GM18499 (cell line): ENCODE data around the gene MSH5.

Source experiments
- ATAC-seq: cut with Tn5 transposase; IDR thresholded peaks from one replicate; pipeline ENCODE4 v1.9.1; 2021; ENCODE audit warnings: moderate number of reproducible peaks; ENCODE audit not compliant: insufficient read depth, unreplicated experiment

The MSH5 gene

DNA sequence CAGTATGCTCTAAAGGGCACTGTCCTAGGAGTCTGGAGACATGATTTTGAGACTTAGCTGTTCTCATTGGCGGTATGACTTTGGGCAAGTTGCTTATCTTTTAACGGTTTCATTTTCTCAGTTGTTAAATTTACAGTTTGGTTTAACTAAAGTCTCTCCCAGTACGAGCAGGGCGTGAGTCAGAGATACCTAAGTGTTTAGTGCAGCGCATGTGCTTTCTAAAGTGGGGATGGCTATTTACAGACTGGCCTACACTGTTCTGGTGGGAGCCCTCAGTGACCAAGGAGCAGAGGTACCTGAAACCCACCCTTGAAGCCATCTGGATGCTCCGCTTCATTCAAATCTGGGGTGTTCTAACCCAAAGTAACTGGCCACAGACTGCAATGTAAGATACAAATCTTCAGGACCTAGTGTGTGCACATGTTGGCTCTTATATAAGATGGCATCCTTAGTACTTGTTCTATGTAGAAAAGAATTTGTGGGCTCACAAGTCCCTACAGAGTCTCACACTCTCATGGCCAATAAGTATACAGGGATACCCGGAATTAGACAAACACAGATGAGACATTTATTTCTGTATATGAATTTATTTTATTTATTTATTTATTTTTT, 10.7 kb downstream of the MSH5 start:
- no peak for ATAC-seq

DNA sequence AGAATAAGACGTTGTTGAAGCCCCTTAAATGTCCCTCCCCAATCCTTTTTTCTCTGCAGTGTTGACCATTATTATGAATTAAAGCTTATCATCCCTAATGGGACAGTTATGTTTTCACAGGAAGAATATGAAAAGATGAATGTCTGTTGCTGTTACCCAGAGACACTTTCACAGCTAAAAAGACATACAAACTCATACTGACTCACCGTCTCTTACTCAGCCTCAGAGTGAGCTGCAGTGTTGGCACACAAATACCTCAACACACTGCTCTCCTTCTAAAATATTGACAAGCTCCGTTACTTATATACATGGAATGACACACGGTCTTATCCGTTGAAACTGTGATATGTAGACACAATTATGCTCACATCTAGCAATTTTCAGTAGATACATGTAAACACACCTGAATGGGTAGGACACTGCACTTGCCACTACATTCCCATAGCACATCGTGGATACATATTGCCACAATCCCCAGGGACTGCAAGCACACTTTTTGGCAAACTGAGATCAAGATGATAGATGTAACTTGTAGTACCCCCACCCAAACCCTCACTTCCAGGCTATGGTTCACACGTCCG, 13.0 kb downstream of the MSH5 start:
- ATAC-seq, result no peak

DNA sequence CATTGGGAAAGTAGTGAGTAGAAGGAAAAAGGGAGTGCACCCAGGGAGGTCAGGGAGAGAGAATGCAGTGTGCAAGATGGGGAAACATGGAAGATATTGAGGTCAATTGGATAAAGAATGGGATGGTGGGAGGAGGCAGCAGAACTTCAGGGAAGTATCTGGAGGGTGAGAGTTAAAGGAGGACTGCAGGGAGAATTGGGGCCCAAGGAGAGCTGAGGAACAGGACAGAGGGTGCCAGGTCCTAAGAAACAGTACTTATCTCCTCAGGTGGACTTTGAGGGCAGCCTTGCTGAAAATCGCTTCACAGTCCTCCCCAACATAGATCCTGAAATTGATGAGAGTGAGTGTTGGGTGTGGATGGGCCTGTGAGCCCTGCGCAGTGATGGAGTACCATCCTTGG, 18.5 kb downstream of the MSH5 start:
- no peak for ATAC-seq

DNA sequence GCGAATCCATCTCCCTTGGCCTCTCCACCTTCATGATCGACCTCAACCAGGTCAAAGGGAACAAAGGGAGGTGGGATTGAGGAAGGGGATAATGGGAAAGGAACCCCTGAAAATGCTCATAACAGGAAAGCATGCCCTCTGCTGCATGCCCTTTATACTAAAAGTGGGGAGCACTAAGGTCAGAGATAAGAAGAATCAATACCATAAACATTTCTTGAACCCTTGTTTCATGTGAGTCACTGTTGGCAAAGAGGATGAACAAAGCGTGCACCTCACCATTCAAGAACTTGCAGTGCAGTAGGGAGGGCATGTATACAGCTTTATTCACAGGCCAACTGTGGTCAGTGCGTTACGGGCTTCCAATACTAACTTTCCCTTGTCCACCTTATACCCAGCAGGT, 21.0 kb downstream of the MSH5 start:
- no peak for ATAC-seq

DNA sequence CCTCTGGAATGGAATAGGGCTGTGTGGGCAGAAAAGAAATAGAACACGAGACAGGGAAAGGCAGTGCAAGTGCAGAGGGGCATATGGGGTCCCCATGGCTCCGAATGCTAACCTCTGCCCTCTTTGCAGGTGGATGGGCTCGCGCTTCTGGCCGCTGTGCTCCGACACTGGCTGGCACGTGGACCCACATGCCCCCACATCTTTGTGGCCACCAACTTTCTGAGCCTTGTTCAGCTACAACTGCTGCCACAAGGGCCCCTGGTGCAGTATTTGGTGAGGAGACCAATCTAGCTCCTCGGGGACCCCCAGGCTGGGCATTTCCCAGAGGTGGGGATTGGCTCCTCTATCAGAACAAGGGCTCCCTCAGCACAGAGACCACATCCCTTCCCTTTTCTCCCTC, 21.5 kb downstream of the MSH5 start:
- no peak for ATAC-seq

DNA sequence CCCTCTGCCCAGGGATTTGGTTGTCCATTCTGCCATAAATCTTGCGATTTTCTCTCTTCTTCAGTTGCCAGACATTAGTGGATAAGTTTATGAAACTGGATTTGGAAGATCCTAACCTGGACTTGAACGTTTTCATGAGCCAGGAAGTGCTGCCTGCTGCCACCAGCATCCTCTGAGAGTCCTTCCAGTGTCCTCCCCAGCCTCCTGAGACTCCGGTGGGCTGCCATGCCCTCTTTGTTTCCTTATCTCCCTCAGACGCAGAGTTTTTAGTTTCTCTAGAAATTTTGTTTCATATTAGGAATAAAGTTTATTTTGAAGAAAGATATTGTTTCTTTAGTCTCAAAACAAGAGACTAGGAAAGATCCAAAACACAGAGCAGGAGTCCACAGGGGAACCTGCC, 22.6 kb downstream of the MSH5 start, which contains the start of gene SAPCD1:
SAPCD1 (plus strand) TSS at position 301 of the 400 bp plus-strand sequence. CDS start 399 bp downstream, outside the sequence.
- ATAC-seq, result no peak

DNA sequence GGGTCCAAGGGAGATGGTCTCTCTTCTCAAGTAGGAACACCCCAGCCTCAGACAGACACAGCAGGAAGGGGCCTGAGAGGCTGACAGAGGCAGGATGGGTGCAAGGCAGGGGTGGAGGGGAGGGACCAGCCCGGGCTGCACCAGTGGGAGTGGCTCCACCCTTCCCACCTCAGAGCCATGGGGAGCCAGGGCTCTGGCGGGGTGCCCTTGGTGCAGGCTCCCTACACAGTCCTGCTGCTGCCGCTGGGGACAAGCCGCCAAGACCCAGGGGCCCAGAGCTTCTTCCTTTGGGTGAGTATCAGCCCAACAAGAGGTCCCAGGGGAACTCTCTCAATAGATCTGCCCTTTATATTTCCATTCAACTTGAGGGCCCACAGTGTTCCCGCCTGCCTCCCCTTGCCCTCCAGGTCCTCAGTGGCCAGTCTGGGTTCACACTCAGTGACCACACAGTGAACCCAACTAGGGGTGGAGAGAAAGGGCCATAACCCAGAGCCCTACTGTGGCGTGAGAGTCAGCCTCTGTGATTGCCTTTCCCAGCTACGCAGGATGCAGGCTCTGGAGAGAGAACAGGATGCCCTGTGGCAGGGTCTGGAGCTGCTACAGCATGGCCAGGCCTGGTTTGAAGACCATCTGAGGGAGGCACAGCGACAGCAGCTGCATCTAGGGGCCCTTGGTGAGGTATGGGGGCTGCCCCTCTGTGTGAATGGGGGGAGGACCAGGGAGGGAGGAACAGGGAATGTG, 23.2 kb downstream of the MSH5 start:
- no peak for ATAC-seq

DNA sequence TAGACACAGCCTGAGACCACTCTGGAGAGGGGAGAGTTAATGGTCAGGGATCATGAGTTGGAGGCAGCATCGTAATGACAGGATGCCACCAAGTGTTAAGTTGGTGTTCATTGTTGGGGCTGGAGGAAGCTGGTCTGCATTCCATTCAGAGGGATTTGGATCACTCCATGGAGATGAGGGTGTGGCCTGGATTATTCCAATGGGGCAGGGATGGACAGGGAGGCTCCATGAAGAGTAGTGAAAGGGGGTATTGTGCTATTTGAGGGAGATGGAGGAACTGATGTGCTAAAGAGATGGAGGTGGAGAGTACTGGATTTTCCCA, 23.8 kb downstream of the MSH5 start:
- ATAC-seq, result no peak

DNA sequence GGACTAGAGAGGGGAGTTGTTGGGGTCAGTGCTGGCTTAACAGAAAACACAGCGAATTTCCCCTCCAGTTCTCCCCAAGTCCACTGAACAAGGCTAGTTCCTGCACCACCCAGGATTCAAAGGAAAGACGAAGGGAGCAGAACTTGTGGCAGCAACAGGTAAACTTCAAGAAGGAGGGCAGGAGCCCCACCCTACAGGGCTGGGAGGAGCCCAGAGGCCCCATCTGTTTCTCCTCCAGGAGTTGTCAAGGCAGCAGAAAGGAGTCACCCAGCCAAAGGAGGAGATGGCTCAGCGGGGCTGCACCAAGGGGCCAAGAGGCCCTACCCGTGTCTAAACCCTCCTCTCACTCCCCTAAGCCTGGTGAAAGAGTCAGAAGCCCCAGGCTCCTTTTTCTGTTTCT, 24.4 kb downstream of the MSH5 start:
- no peak for ATAC-seq

DNA sequence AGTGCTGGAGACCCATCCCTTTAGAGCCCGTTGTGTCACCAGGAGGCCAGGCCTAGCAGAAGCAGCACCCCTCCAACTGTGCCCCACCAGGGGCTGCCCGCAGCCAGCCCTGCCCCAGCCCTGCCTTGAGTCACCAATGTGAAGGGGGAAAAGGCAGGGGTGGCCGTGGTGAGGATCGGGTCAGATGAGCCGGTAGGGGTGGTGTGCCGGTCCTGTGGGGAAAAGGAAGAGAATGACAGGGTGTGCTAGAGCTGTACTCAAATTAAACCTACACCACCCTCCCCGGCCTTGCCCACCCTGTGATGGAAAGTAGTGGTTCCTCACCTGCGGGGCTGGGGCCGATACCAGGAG, 25.7 kb downstream of the MSH5 start:
- ATAC-seq, result no peak

DNA sequence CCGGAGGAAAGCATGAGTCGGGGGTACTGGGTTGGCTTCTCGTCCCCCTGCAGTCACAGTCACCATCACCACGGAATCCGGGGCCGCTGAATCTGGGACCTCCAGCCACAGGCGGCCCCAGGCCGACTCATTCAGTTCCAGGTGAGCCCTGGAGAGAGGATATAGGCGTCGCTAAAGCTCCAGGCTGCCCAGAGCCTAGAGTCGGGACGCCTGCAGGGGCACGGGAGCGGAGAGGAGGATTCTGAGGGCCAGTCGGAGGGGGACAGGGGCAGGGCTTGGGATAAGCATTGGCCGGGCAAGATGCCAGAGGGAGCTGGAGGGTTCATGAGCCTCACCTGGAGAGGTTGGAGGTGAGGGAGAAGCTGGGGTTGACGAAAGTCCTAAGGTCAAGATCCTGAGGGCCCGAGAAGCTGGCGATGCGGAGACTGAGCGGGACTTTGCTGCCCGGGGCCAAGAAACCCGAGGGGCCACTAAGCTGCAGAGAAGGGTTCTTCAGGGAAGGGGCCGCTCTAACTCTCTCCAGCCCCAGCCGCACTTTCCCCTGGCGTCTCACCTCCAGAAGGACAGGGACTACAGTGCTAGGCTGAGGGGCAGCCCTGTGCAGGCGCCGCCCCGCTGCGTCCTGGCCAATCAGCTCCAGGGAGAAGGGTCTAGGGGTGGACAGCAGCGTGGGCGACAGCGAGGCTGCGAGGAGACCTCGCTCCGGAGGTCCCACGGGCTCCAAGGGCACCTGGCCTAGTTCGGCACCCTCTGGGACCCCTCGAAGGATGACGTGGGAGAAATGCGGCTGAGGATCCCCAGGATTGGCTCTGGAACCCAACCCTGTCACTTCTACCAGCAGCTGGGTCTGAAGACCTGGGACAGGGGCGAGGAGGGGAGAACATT, 26.3 kb downstream of the MSH5 start:
- ATAC-seq, result no peak

DNA sequence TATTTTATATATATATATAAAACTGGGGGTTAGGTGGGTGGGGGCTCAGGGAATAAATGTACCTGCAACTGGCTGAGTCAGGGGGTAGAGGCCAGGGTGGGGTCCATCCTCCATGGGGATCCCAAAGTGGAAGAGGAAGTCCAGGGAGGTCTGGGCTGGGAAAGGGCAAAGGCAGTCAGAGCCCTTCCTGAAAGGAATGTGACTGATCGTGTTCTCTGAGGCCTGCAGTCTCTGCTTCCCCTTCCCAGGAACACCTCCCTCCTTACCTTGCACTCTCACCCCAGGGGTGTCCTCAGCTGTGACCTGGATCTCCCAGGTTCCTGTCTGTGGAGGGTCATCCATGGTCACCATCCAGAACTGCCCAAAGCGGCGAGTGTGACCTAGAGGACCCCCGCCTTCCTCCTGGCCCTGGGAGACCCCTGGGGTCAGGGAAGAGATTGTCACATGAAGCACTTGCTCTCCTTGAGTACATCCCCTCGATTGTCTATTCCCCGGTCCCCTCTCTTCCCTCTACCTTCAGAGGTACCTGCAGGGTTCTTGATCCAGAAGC, 27.4 kb downstream of the MSH5 start:
- no peak for ATAC-seq

DNA sequence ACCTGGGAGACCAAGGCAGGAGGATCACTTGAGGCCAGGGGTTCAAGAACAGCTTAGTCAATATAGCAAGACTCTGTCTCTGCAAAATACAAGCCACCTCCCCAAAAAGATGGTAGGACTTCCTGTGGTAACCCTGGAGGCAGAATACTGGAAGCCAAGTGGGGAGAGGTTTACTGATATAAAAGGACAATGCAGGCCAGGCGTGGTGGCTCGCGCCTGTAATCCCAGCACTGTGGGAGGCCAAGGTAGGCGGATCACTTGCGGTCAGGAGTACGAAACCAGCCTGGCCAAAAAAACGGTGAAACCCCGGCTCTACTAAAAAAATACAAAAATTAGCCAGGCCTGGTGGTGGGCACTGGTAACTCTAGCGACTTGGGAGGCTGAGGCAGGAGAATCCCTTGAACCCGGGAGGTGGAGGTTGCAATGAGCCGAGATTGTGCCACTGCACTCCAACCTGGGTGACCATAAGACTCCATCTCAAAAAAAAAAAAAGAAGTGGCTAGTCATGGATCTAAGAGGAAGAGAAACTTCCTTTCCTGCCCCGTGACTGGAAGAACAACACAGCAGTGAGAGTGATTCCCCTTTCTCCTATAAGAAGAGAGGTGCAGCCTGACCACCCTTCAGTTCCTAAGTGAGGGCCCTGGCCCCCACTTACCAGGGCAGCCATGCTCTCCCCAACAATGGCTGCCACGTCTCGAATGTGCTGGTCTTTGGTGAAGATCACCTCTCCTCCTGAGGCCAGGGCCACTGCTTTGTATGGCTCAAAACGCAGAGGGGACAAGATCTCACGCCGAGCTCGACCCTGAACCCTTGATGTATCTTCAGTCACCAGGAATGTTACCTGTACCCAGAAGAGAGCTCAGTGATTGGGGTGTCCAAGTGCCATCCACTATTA, 28.8 kb downstream of the MSH5 start:
- no peak for ATAC-seq

DNA sequence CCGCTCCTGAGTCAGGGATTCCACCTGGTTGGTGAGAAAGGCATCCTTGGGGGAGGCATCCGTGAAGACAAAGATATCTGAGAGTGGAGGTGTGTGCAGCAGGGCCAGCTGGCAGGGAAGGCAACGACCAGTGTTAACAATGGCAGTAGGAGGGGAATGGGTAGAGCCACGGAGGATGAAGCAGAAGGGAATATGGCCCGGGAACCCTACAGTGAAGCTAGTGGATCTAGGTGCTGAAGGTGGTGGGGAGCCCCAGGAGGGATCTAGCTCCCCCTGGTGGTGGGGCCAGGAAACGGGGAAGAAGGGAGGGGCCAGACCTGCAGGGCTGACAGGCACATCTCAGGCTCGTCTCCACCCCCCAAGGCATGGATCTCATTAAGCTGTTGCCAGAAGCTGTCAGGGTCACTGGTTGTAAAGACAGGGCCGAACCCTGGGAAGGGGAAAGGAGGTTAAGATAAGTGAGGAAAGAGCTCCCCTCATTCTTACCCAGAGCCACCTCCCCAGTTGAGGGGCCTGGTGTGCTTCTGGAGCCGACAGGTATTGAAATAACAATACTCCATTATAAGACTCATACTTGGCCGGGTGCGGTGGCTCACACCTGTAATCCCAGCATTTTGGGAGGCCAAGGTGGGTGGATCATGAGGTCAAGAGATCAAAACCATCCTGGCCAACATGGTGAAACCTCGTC, 30.0 kb downstream of the MSH5 start:
- no peak for ATAC-seq

DNA sequence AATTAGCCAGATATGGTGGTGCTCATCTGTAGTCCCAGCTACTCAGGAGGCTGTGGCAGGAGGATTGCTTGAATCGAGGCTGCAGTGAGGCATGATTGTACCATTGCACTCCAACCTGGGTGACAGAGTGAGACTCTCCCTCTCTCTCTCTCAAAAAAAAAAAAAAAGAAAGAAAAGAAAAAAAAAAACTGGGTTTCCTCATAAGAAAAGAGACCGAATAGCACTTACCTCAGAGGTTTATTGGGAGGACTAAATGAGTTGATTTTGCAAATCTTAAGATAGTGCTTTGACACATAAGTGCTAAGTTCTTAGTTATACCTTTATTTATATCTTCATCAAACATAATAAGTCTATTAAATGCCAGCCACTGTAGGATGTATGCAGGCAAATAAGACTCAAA, 31.1 kb downstream of the MSH5 start:
- no peak for ATAC-seq

DNA sequence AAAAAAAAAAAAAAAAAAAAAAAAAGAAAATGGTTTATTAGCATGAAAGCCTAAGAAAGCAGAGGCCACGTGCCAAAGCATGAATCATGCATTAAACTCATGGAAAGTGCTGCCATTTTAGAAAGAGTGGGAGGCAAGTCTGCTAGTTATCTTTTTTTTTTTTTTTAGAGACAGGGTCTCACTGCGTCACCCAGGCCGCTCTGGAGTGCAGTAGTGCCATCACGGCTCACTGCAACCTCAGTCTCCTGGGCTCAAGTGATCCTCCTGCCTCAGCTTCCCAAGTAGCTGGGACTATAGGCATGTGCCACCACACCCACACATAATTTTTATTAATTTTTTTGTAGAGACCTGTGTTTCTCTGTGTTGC, 32.2 kb downstream of the MSH5 start:
- ATAC-seq, result no peak

DNA sequence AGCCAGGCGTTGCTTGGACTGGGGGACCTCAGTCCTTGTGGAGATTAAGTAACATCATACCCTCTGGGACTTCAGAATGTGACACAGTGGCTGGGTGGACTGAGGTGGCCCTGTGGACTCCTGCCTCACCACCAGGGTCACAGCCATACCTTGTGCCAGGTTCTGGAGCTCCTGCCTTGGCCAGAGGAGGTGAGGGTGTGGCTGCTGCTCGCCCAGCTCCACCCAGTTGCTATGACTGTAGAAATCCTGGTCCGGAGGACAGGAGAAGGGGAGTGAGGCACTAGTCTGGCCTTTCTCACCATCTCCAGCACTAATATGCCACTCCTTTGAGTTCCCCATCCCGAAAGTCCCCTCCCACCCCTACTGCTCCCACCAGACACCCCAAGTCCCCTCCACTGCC, 35.4 kb downstream of the MSH5 start:
- no peak for ATAC-seq

DNA sequence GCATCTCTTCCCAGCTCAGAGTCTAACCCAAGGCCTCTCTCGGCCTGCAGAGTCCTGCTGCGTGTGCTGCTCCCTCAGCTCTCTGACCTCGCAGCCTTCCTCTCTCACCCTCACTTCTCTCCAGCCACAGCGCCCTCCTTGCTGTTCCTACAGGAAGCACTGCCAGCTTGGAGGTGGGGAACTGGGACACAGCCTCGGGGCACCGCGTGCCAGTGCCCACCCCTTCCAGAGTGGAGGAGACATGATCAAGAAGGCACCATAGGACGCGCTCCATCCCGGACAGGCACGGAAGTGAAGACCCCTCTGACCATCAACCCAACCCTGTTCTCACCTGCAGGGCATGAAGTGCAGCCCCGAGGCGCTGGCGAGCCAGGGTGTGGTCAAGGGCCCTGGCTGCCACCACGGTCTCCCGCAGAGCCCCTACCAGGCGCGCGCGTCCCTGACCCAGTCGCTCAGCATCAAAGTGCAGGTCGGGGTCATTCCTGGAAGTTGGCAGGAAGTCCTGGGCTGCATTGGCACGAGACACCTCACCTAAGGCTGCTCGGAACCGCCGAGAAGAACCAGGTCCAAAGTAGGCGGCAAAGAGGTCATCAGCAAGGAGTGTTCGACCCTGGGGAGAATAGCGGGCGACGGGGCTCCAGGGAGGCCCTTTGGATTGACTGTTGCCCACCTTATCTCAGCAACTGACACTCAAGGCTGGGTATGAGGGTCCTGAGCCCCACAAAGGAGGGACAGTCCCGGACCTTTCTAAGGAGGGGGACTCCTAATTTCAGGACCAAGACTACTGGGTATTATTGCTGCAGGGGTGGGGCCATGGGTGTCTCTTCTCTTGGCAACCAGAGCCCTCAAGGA, 36.1 kb downstream of the MSH5 start:
- ATAC-seq, result no peak
